ENCODE results near the gene YARS2. TPM values are rescaled to one million over a fixed set of nuclear protein-coding genes. Genes with fewer than 3 reads are reported as not detected.
"Not testable (repeated sequence)": the region's sequence is repeated elsewhere in the genome, so short reads cannot be mapped to it uniquely, and the experiment has no call there.

YARS2 gene
- total RNA-seq, 4 donors from 2014 or later, result 21.1 to 48.5 (median 25.3) TPM

DNA sequence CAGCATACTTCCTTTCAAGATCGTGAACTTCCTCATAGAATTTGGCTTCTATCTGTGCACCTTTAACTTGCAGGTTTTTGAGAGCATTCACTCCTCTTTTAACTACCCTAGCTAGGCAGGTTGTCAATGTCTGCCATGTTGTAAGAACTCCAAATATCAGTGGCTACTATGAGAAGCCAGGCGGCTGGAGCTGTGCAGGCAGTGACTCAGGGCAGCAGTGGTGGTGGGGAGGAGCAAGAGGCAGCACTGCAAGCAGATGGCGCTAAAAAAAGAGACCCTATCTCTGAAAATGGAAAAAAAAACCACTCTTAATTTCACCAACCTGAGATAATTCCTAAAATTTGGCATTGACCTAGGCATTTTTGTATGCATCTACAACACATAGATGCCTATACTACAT is 28.5 kb downstream of the YARS2 start:
- Histone ChIP-seq H3K4me1 (peaks cover 0 to 2% of the 10 kb centered on the region in 2 donors), H3K4me3 (replicated peaks in 1 of 3) (no peak overlapping the region), H3K27ac (no peak overlapping the region), H3K36me3 (peaks cover 0 to 6% of the 10 kb centered on the region in 2 donors), H3K9me3 (no peaks in the 10 kb centered on the region), H3K27me3 (no peaks in the 10 kb centered on the region)
- intact Hi-C loops (cut with DNase I), result no loop called here
- TF ChIP-seq, protein P1, sequence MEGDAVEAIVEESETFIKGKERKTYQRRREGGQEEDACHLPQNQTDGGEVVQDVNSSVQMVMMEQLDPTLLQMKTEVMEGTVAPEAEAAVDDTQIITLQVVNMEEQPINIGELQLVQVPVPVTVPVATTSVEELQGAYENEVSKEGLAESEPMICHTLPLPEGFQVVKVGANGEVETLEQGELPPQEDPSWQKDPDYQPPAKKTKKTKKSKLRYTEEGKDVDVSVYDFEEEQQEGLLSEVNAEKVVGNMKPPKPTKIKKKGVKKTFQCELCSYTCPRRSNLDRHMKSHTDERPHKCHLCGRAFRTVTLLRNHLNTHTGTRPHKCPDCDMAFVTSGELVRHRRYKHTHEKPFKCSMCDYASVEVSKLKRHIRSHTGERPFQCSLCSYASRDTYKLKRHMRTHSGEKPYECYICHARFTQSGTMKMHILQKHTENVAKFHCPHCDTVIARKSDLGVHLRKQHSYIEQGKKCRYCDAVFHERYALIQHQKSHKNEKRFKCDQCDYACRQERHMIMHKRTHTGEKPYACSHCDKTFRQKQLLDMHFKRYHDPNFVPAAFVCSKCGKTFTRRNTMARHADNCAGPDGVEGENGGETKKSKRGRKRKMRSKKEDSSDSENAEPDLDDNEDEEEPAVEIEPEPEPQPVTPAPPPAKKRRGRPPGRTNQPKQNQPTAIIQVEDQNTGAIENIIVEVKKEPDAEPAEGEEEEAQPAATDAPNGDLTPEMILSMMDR (IDR thresholded peaks at IDR 0.05), result no peak
- TF ChIP-seq POLR2A (IDR thresholded peaks at IDR 0.05), result no peak
- WGBS, 2 donors, result 93% methylated on average over 3 of the region's 3 CpGs
- no peak for DNase-seq

DNA sequence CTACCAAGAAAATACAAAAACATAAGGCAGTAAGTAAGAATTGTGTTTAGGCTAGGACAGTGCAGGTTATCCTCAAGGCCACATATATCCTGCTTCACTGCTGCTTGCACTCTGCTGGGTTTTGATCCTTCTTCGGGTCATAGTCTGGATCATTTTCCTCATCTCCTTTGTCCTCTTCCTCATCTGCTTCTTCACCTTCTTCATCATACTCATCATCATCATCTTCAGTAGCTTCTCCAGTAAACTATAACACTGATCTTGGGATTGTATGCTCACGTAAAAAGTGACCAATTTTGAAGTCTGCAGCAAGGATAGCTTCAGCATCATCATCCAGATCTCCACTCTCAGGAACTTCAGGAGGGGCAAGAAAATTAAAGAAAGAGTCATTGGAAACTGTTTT is 29.4 kb downstream of the YARS2 start:
- H3K4me1 ChIP-seq, result no peaks in the 10 kb centered on the region
- no peaks in the 10 kb centered on the region for H3K9me3 ChIP-seq
- 99 to 100% methylated on average over 2 of the region's 2 CpGs for WGBS, 2 donors
- TF ChIP-seq, protein P1 (IDR thresholded peaks at IDR 0.05), result no peak
- no peak for TF ChIP-seq POLR2A (IDR thresholded peaks at IDR 0.05)
- no peak overlapping the region for H3K27ac ChIP-seq
- H3K27me3 ChIP-seq, result no peaks in the 10 kb centered on the region
- intact Hi-C loops (cut with DNase I), result no loop called here
- H3K36me3 ChIP-seq, result peaks cover 0 to 10% of the 10 kb centered on the region in 2 donors
- H3K4me3 ChIP-seq (replicated peaks in 1 of 3), result no peak overlapping the region
- no peak for DNase-seq

DNA sequence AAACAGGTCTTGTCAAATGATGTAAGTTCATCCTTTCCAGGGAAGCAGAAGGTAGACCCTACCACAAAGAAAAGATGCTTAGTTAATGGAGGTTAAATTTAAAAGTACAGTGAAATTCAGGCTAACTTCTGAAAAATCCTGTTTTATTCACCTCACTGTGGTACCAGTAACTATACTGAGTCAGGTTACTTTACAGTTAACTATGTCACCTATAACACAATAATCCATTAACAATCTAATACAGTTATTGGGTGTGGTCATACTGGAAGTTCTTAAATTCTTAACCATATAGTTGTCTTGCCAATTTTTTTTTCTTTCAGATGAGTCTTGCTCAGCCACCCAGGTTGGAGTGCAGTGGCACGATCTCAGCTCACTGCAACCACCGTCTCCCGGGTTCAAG is 30.4 kb downstream of the YARS2 start:
- intact Hi-C loops (cut with DNase I); H3K4me3 ChIP-seq (replicated peaks in 1 of 3); H3K36me3 ChIP-seq; H3K27ac ChIP-seq; H3K27me3 ChIP-seq; DNase-seq; H3K9me3 ChIP-seq; H3K4me1 ChIP-seq: not testable (repeated sequence)
- WGBS, 2 donors, result 97 to 100% methylated on average over 3 of the region's 3 CpGs

DNA sequence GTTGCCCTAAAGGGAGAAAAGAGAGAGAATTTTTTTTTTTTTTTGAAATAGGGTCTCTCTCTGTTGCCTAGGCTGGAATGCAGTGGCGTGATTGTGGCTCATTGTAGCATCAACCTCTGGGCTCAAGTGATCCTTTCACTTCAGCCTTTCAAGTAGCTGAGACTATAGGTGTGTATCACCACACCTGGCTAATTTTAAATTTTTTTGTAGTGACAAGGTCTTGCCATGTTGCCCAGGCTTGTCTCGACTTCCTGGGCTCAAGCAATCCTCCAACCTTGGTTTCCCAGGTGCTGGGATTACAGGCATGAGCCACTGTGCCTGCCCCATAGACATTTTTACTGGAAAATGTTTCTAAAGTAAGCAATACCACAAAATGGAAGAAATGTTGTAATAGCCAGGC is 36.8 kb downstream of the YARS2 start:
- Histone ChIP-seq H3K27ac (no peak overlapping the region), H3K4me1 (no peaks in the 10 kb centered on the region), H3K27me3 (no peaks in the 10 kb centered on the region), H3K4me3 (replicated peaks in 1 of 3) (no peak overlapping the region), H3K36me3 (peaks cover 0 to 10% of the 10 kb centered on the region in 2 donors), H3K9me3 (no peaks in the 10 kb centered on the region)
- intact Hi-C loops (cut with DNase I), result no loop called here
- 98 to 100% methylated on average over 2 of the region's 2 CpGs for WGBS, 2 donors
- DNase-seq, result no peak
- TF ChIP-seq, protein P1 (IDR thresholded peaks at IDR 0.05), result no peak
- no peak for TF ChIP-seq POLR2A (IDR thresholded peaks at IDR 0.05)

DNA sequence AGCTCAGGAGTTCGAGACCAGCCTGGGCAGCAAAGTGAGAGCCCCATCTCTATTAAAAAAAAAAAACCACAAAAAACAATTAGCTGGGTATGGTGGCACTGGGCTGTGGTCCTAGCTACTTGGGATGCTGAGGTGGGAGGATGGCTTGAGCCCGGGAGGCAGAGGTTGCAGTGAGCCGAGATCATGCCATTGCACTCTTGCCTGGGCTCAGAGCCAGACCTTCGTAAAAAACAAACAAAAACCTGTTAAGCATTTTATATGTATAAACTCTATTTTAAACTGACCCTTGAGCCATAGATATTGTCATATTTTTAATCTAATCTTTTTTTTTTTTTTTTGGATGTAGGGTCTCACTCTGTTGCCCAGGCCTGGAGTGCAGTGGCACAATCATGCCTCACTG is 40.9 kb downstream of the YARS2 start:
- Histone ChIP-seq H3K27ac (no peak overlapping the region), H3K4me3 (replicated peaks in 1 of 3) (no peak overlapping the region), H3K27me3 (no peaks in the 10 kb centered on the region), H3K9me3 (no peaks in the 10 kb centered on the region), H3K36me3 (peaks cover 0 to 13% of the 10 kb centered on the region in 2 donors), H3K4me1 (no peaks in the 10 kb centered on the region)
- DNase-seq, result peak in 1 of 2 donors; percentile 3
- WGBS, 2 donors, result 73 to 77% methylated on average over 4 of the region's 4 CpGs
- intact Hi-C loops (cut with DNase I), result no loop called here
- TF ChIP-seq, protein P1 (IDR thresholded peaks at IDR 0.05), result no peak
- no peak for TF ChIP-seq POLR2A (IDR thresholded peaks at IDR 0.05)

DNA sequence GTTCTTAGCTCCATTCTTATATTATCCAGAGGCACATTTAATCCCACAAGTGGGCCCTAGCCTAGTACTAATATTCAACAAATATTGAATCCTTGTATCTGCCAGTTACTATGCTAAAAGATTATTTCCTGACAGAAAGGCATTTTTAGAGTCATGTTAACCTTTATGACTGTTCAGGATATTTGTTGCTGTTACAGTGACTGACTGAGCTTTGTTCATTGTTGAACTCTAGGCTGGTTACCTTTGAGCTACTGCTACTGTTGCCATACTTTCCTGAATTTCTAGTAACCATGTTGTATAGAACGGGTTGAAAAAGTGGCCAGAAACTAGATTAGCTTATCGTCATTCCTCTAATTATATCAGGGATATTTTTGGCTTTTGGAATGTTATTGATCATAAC is 46.8 kb downstream of the YARS2 start:
- TF ChIP-seq, protein P1 (IDR thresholded peaks at IDR 0.05), result no peak
- TF ChIP-seq POLR2A (IDR thresholded peaks at IDR 0.05), result no peak
- Histone ChIP-seq H3K36me3 (peaks cover 0 to 9% of the 10 kb centered on the region in 2 donors), H3K27ac (no peak overlapping the region), H3K4me3 (replicated peaks in 1 of 3) (no peak overlapping the region), H3K4me1 (no peaks in the 10 kb centered on the region), H3K9me3 (no peaks in the 10 kb centered on the region), H3K27me3 (no peaks in the 10 kb centered on the region)
- no peak for DNase-seq
- 92 to 99% methylated on average over 2 of the region's 2 CpGs for WGBS, 2 donors
- intact Hi-C loops (cut with DNase I), result no loop called here

Data from thyroid gland (tissue), 4 donors.